ENCODE data around the gene SLC30A2.

DNA sequence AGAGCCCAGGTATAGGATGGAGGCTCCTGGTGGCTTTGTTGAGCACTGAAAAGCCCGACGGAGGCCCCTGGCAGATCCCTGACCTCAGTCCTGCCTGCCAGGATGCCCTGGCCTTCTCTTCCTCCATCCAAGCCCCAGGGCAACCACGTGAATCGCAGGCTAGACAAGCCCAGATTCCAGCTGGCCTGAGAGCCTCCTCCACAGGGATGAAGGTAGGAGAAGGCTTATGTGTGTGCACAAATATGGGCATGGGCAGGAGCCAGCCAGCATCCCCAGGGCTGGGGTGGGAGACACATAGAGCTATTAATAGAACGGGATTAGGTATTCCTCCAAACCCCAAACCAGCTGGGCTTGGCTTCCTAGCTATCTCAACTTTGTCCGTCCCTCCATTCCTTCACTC lies 28.3 kb downstream of the SLC30A2 start:
- no peak for TF ChIP-seq SP1 (IDR thresholded peaks at IDR 0.05)
- no peak for TF ChIP-seq ZNF384 (IDR thresholded peaks at IDR 0.05)
- no peak for TF ChIP-seq LEF1 (IDR thresholded peaks at IDR 0.05; ENCODE audit: borderline replicate concordance)
- no peak for TF ChIP-seq NFRKB (IDR thresholded peaks at IDR 0.05)
- TF ChIP-seq TARDBP (IDR thresholded peaks at IDR 0.05), result no peak
- TF ChIP-seq SUZ12 (IDR thresholded peaks at IDR 0.05), result no peak
- no peak for TF ChIP-seq FOXA1 (IDR thresholded peaks at IDR 0.05)
- no peak for TF ChIP-seq HDGF (IDR thresholded peaks at IDR 0.05; ENCODE audit: borderline replicate concordance)
- TF ChIP-seq FOXM1 (IDR thresholded peaks at IDR 0.05; ENCODE audit: borderline replicate concordance), result no peak
- TF ChIP-seq FOXK2 (IDR thresholded peaks at IDR 0.05), result no peak
- no peak for TF ChIP-seq BHLHE40 (IDR thresholded peaks at IDR 0.05; ENCODE audit: borderline replicate concordance)
- TF ChIP-seq ELF4 (IDR thresholded peaks at IDR 0.05), result no peak
- TF ChIP-seq CTBP1 (IDR thresholded peaks at IDR 0.05; ENCODE audit: borderline replicate concordance), result no peak
- no peak for TF ChIP-seq ARNT (IDR thresholded peaks at IDR 0.05)

All from HEK293T (cell line).